HG02938 (cell line): ENCODE measurements around the gene PXN.
A peak's percentile ranks its signal among the peaks of the same experiment; 100 is the strongest.
"Not testable (repeated sequence)": the region's sequence is repeated elsewhere in the genome, so short reads cannot be mapped to it uniquely, and the experiment has no call there.

Experiments used
- ATAC-seq: cut with Tn5 transposase; IDR thresholded peaks from one replicate; pipeline ENCODE4 v1.9.1; 2021; ENCODE audit warnings: mild to moderate bottlenecking, moderate library complexity; ENCODE audit not compliant: unreplicated experiment

PXN gene

GRCh38 chr12:120242275-120242799 lies 23.2 kb downstream of the PXN start:
- ATAC-seq = no peak

DNA sequence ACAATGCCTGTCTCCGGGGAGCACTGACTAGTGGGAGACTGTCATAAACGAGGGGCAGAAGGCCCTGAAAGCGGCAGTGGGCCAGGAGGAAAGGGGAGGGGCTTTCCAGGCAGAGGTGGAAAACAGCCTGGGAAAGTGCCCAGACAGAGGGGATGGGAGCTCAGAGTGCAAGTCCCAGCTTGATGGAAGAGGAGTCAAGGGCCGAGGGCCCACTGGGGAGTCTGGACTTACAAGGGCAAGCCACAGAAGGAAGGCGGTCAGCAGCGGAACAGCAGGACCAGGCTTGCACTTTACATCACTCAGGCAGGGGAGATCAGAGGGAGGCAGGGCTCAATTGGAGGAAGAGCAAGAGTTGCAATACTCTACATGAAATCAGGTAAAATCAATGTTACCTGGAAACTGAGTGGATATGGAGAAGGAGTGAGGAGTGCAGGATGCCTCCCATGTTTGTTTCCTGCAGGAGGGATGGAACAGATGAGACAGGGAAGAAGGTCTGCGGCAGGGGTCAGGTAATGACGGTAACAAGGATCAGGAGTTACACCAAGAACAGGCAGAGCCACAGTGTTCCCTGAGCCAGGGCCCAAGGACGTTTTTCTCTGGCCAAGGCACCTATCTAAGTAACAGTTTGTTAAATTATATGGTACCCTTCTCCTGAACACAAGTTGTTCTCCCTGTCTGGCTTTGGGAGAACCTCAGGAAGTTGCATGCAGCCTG lies 23.8 kb downstream of the PXN start:
- ATAC-seq = no peak

GRCh38 chr12:120240495-120240833 lies 25.1 kb downstream of the PXN start:
- ATAC-seq = no peak

GRCh38 chr12:120239776-120240494 lies 25.6 kb downstream of the PXN start:
- no peak for ATAC-seq

DNA sequence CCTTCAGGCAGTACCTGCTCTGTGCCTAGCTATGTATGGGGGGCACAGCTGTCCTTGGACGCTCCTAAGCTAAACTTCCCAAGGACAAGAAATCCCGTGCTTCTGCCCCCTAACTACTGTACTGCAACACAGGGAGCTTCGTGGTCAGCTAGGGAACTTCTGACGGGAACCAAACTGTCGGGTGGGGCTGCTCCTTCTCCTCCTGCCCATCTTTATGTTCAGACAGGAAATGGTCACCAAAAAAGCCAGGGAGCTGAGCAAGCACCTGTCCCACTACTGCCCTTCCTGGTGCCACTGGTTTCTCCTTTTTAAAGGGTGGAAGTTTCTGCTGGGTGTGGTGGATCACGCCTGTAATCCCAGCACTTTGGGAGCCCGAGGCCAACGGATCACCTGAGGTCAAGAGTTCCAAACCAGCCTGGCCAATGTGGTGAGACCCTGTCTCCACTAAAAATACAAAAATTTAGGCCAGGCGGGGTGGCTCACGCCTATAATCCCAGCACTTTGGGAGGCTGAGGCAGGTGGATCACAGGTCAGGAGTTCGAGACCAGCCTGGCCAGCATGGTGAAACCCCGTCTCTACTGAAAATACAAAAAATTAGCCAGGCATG lies 26.6 kb downstream of the PXN start:
- ATAC-seq = no peak

GRCh38 chr12:120238217-120238616 lies 27.3 kb downstream of the PXN start:
- ATAC-seq = no peak

- ATAC-seq = no peak
Measured at GRCh38 chr12:120237360-120238171, 28.0 kb downstream of the PXN start.

DNA sequence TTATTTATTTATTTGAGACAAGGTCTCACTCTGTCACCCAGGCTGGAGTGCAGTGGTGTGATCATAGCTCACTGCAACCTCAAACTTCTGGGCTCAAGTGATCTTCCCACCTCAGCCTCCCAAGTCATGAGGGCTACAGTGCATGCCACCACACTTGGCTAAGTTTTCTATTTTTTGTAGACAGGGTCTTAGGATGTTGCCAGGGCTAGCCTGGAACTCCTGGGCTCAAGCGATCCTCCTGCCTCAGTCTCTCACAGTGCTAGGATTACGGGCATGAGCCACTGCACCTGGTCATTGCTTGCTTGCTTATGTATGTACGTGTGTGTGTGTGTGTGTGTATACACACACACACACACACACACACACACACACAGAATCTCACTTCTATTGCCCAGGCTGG lies 28.7 kb downstream of the PXN start:
- ATAC-seq = not testable (repeated sequence)

DNA sequence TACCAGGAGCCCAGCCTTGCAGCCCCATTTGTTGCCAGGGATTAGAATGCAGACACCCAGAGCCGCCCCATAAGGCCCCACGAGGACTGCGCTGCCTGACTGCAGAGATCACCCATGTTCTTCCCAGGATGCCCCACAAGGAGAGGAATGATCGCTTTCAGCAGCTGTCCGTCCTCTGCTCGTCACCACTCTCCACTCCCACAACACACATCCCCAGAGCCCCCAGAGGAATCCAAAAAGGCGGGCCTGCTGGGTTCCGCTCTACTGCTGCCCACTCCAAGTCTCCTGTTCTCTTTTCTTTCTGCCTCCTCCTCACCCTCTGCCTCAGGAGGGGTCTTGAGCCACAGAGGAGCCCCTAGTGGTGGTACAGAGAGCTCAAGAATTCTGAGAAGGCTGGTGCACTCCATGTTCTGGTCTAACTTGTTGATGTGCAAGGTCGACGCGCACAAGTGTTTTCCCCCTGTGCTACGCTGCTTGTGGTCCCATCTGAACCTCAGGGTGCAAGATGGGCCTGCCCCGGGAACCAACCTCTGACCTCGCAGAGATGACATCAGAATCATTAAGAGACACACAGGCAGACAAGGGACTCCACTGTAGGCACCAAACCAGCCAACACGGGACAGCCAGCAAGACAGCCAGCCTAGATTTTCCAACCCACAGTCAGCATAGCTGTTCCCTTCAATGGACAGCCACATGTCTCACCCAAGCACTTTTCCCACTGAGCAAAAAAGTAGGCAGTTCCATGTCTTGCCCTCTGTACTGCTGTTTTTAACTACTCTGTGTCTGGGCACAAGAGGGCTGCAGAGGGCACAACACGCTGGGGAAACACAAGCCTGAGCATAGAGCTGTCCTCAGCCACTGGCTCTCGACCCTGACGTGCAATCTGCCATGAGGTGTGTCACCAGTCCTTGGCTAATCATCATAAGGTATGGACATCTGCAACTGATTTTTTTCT lies 29.9 kb downstream of the PXN start:
- no peak for ATAC-seq

GRCh38 chr12:120234643-120235368 lies 30.7 kb downstream of the PXN start:
- ATAC-seq = no peak

DNA sequence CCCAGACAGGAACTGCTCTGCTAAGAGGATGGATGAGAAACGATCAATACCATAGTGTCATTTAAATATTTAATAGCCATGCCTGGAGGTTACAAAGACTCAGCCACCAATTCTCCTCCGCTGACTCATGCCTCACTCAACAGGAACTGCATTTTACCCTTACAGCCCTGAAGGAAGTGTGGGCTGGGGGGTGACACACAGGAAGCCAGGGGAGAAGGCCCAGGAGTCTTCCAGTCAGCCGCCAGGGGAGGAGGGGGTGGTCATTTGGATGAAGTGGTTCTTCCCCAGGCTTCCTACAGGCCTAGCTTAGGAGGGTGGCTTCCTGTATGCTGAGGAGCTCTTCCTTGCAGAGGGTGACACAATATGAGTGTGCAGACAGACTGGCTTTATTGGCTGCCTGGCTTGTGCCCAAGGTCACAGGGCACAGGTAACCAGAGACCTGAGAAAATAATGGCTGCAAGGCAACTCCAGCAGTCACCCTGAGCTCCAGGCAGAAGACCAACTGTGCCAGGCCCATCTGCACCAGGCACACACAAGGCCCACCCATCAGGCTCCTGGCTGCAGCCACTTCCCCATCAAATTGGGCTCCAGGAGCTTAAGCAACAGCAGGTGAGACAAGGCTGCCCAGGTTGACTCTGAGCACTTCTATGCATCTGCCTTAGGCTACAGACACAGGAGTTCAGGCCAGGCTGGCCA lies 34.1 kb downstream of the PXN start:
- ATAC-seq = no peak

DNA sequence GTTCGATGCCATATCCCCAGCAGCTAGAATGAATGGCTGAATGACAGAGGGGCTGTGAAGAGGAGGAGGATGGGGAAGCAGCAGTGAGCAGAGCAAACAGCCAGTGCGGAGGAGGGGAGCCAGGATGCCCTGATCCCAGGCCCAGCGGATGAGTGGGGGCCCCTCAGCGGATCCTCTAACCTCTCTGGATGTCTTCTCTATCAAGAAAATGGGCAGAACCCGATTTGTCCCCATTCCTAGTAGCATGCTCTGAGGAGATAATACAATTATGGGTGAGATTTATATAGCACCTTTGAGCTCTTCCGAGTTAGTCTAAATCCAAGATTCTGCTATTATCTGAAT lies 34.6 kb downstream of the PXN start:
- ATAC-seq = no peak

- no peak for ATAC-seq
Measured at GRCh38 chr12:120230326-120230973, 35.1 kb downstream of the PXN start.

- no peak for ATAC-seq
Measured at GRCh38 chr12:120229487-120230325, 35.8 kb downstream of the PXN start.

DNA sequence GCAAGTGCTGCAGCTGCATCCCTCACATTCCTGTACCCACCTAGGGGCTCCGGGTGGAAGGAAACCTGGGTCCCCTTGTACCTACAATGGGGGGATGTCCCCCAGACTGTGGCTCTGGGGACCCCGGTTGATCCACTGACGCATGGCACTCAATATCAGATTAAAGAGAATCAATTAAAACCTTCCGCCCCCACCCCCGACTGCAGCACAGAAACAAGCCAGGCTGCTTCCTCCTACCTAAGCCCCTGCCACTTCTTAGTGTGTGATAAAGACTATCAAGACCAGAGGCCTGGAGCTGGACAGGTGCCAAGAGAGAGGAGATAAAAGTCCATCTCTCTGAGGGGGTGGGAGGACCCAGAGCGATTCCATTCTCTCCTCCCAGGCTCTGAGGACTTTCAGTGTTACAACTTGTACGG lies 36.5 kb downstream of the PXN start:
- no peak for ATAC-seq

DNA sequence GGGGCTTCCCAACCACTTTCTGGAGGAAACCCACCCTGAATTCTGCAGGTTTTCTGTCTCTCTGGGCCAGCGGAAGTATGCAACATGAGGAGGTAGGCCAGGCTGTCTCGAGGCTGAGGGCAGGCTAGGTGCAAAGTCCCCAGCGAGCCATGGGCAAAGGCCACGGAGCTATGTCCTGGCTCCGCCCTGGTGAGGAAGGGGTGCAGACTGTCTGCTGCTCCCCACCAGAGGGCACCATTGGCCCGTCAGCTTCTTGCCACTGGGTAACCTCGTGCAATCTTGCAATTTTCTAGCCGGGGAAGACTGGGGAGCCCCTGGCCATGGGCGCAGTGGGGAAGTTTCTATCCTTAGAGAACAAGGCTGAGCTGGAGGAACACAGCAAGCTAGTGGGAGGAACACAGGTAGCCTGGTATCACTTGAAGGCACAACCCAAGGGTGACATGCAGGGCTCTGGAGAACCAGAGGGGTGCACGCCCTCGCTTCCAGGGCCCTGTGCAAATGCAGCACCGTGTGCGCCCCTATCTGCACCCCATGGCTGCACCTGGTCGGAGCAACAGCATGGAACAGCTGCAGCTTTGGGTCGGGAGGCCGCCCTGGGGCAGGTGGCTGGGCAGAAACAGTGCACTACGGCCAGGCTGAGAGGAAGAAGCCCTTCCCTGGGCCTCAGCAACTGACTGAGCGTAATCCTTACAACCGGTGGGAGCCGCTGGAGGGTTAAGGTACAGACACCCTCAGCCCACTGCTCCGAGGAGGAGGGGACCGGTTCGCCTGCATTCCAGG lies 37.0 kb downstream of the PXN start:
- peak; percentile 51 for ATAC-seq

DNA sequence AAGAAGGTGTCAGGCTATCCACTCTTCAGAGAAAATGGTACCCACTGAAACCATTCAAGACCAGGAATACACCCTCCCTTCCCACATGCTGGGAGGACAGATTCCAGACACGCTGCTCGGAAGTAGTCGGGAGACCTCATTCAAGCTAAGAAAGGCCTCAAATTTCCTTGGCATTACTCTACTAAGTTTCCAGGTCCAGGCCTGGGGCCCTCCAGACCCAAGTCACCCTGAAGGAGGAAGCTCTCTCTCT lies 37.6 kb downstream of the PXN start:
- no peak for ATAC-seq
